Measurements from ENCODE around the gene SPATA16. TPM values are rescaled to one million over a fixed set of nuclear protein-coding genes. Genes with fewer than 3 reads are reported as not detected.
"Not testable (repeated sequence)": the region's sequence is repeated elsewhere in the genome, so short reads cannot be mapped to it uniquely, and the experiment has no call there.

The SPATA16 gene
- total RNA-seq, 1 experiment from 2014 or later, result not detected

- Histone ChIP-seq H3K4me3 (ENCODE audit: insufficient read depth, low read depth, low read length) (no peak overlapping the region), H3K27me3 (ENCODE audit: control insufficient read depth, insufficient read depth, low read length) (no peaks in the 10 kb centered on the region), H3K36me3 (replicated peaks; ENCODE audit: control insufficient read depth, insufficient read depth, low read length) (no peaks in the 10 kb centered on the region)
- no peak for DNase-seq
Measured at GRCh38 chr3:172877011-172877410, 264.0 kb downstream of the SPATA16 start.

GRCh38 chr3:172876297-172876696 is 264.7 kb downstream of the SPATA16 start:
- no peak overlapping the region for H3K4me3 ChIP-seq (ENCODE audit: insufficient read depth, low read depth, low read length)
- no peaks in the 10 kb centered on the region for H3K36me3 ChIP-seq (replicated peaks; ENCODE audit: control insufficient read depth, insufficient read depth, low read length)
- DNase-seq, result no peak
- H3K27me3 ChIP-seq (ENCODE audit: control insufficient read depth, insufficient read depth, low read length), result no peaks in the 10 kb centered on the region

- no peaks in the 10 kb centered on the region for H3K36me3 ChIP-seq (replicated peaks; ENCODE audit: control insufficient read depth, insufficient read depth, low read length)
- no peaks in the 10 kb centered on the region for H3K27me3 ChIP-seq (ENCODE audit: control insufficient read depth, insufficient read depth, low read length)
Measured at GRCh38 chr3:172875039-172875438, 266.0 kb downstream of the SPATA16 start.

GRCh38 chr3:172869784-172870518 is 271.1 kb downstream of the SPATA16 start:
- Histone ChIP-seq H3K4me3 (ENCODE audit: insufficient read depth, low read depth, low read length) (no peak overlapping the region), H3K36me3 (replicated peaks; ENCODE audit: control insufficient read depth, insufficient read depth, low read length) (no peaks in the 10 kb centered on the region), H3K27me3 (ENCODE audit: control insufficient read depth, insufficient read depth, low read length) (no peaks in the 10 kb centered on the region)
- DNase-seq, result no peak

More at GRCh38 chr3:172875039-172875438, 266.0 kb downstream of the SPATA16 start:
- no peak overlapping the region for H3K4me3 ChIP-seq (ENCODE audit: insufficient read depth, low read depth, low read length)
- DNase-seq, result no peak

GRCh38 chr3:172869368-172869771 is 271.7 kb downstream of the SPATA16 start:
- DNase-seq, result no peak
- H3K27me3 ChIP-seq (ENCODE audit: control insufficient read depth, insufficient read depth, low read length), result no peaks in the 10 kb centered on the region
- no peak overlapping the region for H3K4me3 ChIP-seq (ENCODE audit: insufficient read depth, low read depth, low read length)
- no peaks in the 10 kb centered on the region for H3K36me3 ChIP-seq (replicated peaks; ENCODE audit: control insufficient read depth, insufficient read depth, low read length)

- Histone ChIP-seq H3K4me3 (ENCODE audit: insufficient read depth, low read depth, low read length) (no peak overlapping the region), H3K36me3 (replicated peaks; ENCODE audit: control insufficient read depth, insufficient read depth, low read length) (no peaks in the 10 kb centered on the region), H3K27me3 (ENCODE audit: control insufficient read depth, insufficient read depth, low read length) (no peaks in the 10 kb centered on the region)
- DNase-seq, result no peak
Measured at GRCh38 chr3:172868582-172869200, 272.3 kb downstream of the SPATA16 start.

GRCh38 chr3:172866726-172867350 is 274.2 kb downstream of the SPATA16 start:
- not testable (repeated sequence) for H3K27me3 ChIP-seq (ENCODE audit: control insufficient read depth, insufficient read depth, low read length); H3K4me3 ChIP-seq (ENCODE audit: insufficient read depth, low read depth, low read length); DNase-seq; H3K36me3 ChIP-seq (replicated peaks; ENCODE audit: control insufficient read depth, insufficient read depth, low read length)

- peaks cover 6% of the 10 kb centered on the region for H3K27me3 ChIP-seq (ENCODE audit: control insufficient read depth, insufficient read depth, low read length)
- DNase-seq, result no peak
- H3K4me3 ChIP-seq (ENCODE audit: insufficient read depth, low read depth, low read length), result no peak overlapping the region
- H3K36me3 ChIP-seq (replicated peaks; ENCODE audit: control insufficient read depth, insufficient read depth, low read length), result no peaks in the 10 kb centered on the region
Measured at GRCh38 chr3:172859041-172859440, 282.0 kb downstream of the SPATA16 start.

GRCh38 chr3:172856795-172857742 is 284.0 kb downstream of the SPATA16 start:
- Histone ChIP-seq H3K27me3 (ENCODE audit: control insufficient read depth, insufficient read depth, low read length) (peaks cover 6% of the 10 kb centered on the region), H3K4me3 (ENCODE audit: insufficient read depth, low read depth, low read length) (no peak overlapping the region), H3K36me3 (replicated peaks; ENCODE audit: control insufficient read depth, insufficient read depth, low read length) (no peaks in the 10 kb centered on the region)
- no peak for DNase-seq

- no peak for DNase-seq
- Histone ChIP-seq H3K36me3 (replicated peaks; ENCODE audit: control insufficient read depth, insufficient read depth, low read length) (no peaks in the 10 kb centered on the region), H3K4me3 (ENCODE audit: insufficient read depth, low read depth, low read length) (no peak overlapping the region), H3K27me3 (ENCODE audit: control insufficient read depth, insufficient read depth, low read length) (peaks cover 6% of the 10 kb centered on the region)
Measured at GRCh38 chr3:172855037-172855436, 286.0 kb downstream of the SPATA16 start.

- DNase-seq, result peak; percentile 42
- peaks cover 6% of the 10 kb centered on the region for H3K27me3 ChIP-seq (ENCODE audit: control insufficient read depth, insufficient read depth, low read length)
- no peaks in the 10 kb centered on the region for H3K36me3 ChIP-seq (replicated peaks; ENCODE audit: control insufficient read depth, insufficient read depth, low read length)
- no peak overlapping the region for H3K4me3 ChIP-seq (ENCODE audit: insufficient read depth, low read depth, low read length)
Measured at GRCh38 chr3:172853921-172854666, 286.9 kb downstream of the SPATA16 start.

GRCh38 chr3:172853005-172853404 is 288.0 kb downstream of the SPATA16 start:
- no peak for DNase-seq
- no peaks in the 10 kb centered on the region for H3K36me3 ChIP-seq (replicated peaks; ENCODE audit: control insufficient read depth, insufficient read depth, low read length)
- H3K4me3 ChIP-seq (ENCODE audit: insufficient read depth, low read depth, low read length), result no peak overlapping the region
- H3K27me3 ChIP-seq (ENCODE audit: control insufficient read depth, insufficient read depth, low read length), result peaks cover 6% of the 10 kb centered on the region

GRCh38 chr3:172848910-172849309 is 292.1 kb downstream of the SPATA16 start:
- H3K4me3 ChIP-seq (ENCODE audit: insufficient read depth, low read depth, low read length), result no peak overlapping the region
- H3K36me3 ChIP-seq (replicated peaks; ENCODE audit: control insufficient read depth, insufficient read depth, low read length), result no peaks in the 10 kb centered on the region
- DNase-seq, result no peak
- H3K27me3 ChIP-seq (ENCODE audit: control insufficient read depth, insufficient read depth, low read length), result no peaks in the 10 kb centered on the region

GRCh38 chr3:172847292-172847691 is 293.7 kb downstream of the SPATA16 start:
- Histone ChIP-seq H3K27me3 (ENCODE audit: control insufficient read depth, insufficient read depth, low read length) (no peaks in the 10 kb centered on the region), H3K4me3 (ENCODE audit: insufficient read depth, low read depth, low read length) (no peak overlapping the region), H3K36me3 (replicated peaks; ENCODE audit: control insufficient read depth, insufficient read depth, low read length) (no peaks in the 10 kb centered on the region)
- DNase-seq, result no peak

Data from H7 (cell line).